Activated T-cell treated with anti-CD3 and anti-CD28 coated beads, Interleukin-2, amount 50 U/mL, for 24 hours (primary cell): Measurements from ENCODE around the gene STK11.

Experiments
- DNase-seq: peaks from one replicate; pipeline ENCODE4 v3.0.0-alpha.2; 2020
- H3K27ac Mint-ChIP-seq: 2 replicates; pipeline ENCODE4 v1.8.0; 2020; ENCODE audit warnings: mild to moderate bottlenecking, mixed read lengths
- H3K27me3 Mint-ChIP-seq: 2 replicates; pipeline ENCODE4 v1.8.0; 2020; ENCODE audit warnings: mixed read lengths
- H3K36me3 Mint-ChIP-seq: 2 replicates; pipeline ENCODE4 v1.8.0; 2020; ENCODE audit warnings: low read depth, mixed read lengths
- H3K4me1 Mint-ChIP-seq: 2 replicates; pipeline ENCODE4 v1.8.0; 2020; ENCODE audit warnings: low read depth, mixed read lengths
- H3K4me3 Mint-ChIP-seq: 2 replicates; pipeline ENCODE4 v1.8.0; 2020; ENCODE audit warnings: mild to moderate bottlenecking, moderate library complexity, mixed read lengths
- H3K9me3 Mint-ChIP-seq: 2 replicates; pipeline ENCODE4 v1.8.0; 2020; ENCODE audit warnings: mixed read lengths

STK11 gene

DNA sequence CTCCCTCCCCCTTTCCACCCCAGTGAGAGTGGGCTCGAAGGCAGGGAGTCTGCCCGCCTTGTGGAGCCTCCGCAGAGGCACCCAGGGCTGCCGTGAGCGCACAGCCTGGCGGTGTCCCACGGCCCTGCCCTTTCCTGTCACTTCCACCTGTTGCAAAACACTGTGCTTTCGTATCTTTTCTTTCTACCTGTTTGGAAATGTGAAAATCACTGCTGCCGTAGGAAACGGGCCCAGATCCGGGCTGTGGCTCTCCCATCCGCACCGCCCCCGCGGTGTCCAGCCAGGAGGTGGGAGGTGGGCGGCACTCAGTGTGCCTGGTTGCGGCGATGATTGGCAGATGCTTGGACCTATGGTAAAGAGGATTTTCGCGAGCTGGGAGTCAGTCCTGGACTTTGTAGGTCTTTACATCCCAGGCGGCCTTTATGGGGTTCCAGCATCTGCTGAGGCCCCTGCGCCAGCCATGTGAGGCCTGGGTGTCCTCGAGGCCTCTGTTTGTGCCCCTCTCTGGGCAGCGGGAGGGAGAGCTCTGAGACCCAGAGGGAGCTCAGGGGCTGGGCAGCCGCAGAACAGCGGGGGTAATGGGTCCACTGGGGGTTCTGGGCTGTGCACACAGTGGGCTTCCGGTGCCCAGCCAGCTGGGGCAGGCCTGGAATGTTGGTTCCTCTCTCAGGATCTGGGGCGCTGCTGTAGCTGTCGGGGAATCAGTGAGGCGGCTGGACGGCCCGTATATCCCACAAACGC is 6.1 kb downstream of the STK11 start:
- DNase-seq, result no peak
- no peak overlapping the region for H3K4me3 Mint-ChIP-seq
- peak overlapping the region; percentile 63 for H3K27ac Mint-ChIP-seq
- peaks cover 48% of the 10 kb centered on the region for H3K4me1 Mint-ChIP-seq
- peaks cover 64% of the 10 kb centered on the region for H3K36me3 Mint-ChIP-seq
- no peaks in the 10 kb centered on the region for H3K9me3 Mint-ChIP-seq
- no peaks in the 10 kb centered on the region for H3K27me3 Mint-ChIP-seq

- Mint-ChIP-seq H3K27ac (peak overlapping the region; percentile 93), H3K36me3 (peaks cover 56% of the 10 kb centered on the region), H3K4me3 (peak overlapping the region; percentile 70), H3K4me1 (peaks cover 42% of the 10 kb centered on the region), H3K27me3 (no peaks in the 10 kb centered on the region), H3K9me3 (no peaks in the 10 kb centered on the region)
- DNase-seq, result peak; percentile 67
Measured at GRCh38 chr19:1213391-1214286, 8.1 kb downstream of the STK11 start.

DNA sequence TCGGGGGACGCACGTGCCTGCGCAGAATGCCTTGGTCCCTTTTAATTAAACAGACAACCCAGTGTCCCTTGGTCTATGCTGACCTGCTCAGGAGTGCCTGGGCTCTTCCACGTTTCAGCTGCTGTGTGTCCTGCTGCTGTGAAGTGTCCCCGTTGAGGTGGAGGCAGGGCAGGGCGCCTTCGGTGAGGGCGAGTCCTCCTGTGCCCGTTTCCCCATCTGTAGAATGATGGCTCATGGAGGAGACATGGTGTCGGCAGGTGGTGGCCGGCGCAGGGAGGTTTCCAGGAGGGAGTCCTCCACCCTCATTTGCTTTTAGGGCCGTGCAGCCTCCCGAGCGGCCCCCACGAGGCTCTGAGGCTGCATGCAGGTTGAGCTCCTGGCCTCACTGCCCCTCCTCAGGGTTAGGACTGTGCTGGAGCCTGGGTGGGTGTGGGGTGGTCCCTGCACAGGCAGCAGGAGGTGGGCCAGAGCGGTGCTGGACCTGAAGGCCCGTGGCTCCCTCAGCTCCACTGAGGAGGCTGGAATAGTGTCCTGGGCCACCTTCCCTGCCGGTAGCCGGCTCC is 8.8 kb downstream of the STK11 start:
- Mint-ChIP-seq H3K4me1 (peaks cover 38% of the 10 kb centered on the region), H3K9me3 (no peaks in the 10 kb centered on the region), H3K36me3 (peaks cover 52% of the 10 kb centered on the region), H3K27ac (peak overlapping the region; percentile 93), H3K4me3 (peak overlapping the region; percentile 70), H3K27me3 (no peaks in the 10 kb centered on the region)
- no peak for DNase-seq

DNA sequence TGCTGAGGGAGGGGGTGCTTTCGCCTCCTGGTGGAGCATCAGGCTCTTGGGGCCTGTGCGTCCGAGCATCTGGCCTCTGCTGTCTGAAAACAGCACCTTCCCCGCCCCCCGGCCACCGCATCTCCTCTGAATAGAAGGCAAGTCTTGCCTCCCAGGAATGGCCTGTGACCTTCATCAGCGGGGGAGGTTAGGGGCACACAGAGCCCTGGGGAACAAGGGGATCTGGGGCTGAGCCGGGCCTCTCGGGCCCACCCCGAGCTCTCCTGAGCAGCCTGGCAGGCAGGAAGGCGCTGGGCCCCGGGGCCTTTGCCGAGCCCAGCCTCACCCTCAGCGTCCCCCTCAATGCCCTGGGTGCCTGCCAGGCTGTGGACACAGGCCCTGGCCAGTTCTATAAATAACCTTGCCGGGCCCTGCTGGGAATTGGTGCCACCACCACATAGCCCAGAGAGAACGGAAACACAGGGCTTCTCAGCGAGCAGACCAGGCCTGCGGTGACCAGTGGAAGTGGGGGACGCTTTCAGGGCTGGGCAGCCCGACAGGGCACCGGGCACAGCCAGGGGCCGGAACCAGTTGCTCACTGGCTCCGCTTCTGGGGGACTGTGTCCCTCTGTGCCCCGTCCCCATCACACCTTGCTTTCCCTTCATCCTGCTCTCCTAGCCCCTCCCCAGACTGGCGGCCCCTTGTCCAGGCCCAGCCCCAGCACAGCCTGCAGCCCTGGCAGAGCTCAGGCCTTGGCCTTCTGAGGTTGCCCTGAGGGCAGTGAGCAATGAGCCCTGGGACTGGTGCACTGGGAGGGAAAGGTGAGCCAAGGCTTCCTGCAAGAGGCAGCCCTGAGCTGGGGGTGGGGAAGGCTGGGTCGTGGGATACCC is 9.5 kb downstream of the STK11 start:
- Mint-ChIP-seq H3K4me1 (peaks cover 32% of the 10 kb centered on the region), H3K27ac (no peak overlapping the region), H3K27me3 (no peaks in the 10 kb centered on the region), H3K9me3 (no peaks in the 10 kb centered on the region), H3K36me3 (peaks cover 47% of the 10 kb centered on the region), H3K4me3 (no peak overlapping the region)
- DNase-seq, result no peak

- no peak overlapping the region for H3K4me3 Mint-ChIP-seq
- no peaks in the 10 kb centered on the region for H3K27me3 Mint-ChIP-seq
- H3K4me1 Mint-ChIP-seq, result peaks cover 22% of the 10 kb centered on the region
- DNase-seq, result no peak
- peak overlapping the region; percentile 44 for H3K27ac Mint-ChIP-seq
- no peaks in the 10 kb centered on the region for H3K9me3 Mint-ChIP-seq
- H3K36me3 Mint-ChIP-seq, result peaks cover 40% of the 10 kb centered on the region
Measured at GRCh38 chr19:1216756-1217155, 11.2 kb downstream of the STK11 start.

- peak overlapping the region; percentile 40 for H3K27ac Mint-ChIP-seq
- H3K4me1 Mint-ChIP-seq, result peaks cover 22% of the 10 kb centered on the region
- DNase-seq, result no peak
- H3K27me3 Mint-ChIP-seq, result no peaks in the 10 kb centered on the region
- peaks cover 39% of the 10 kb centered on the region for H3K36me3 Mint-ChIP-seq
- H3K9me3 Mint-ChIP-seq, result no peaks in the 10 kb centered on the region
- no peak overlapping the region for H3K4me3 Mint-ChIP-seq
Measured at GRCh38 chr19:1217366-1217765, 11.8 kb downstream of the STK11 start.

GRCh38 chr19:1218751-1219567 is 13.4 kb downstream of the STK11 start:
- H3K27me3 Mint-ChIP-seq, result no peaks in the 10 kb centered on the region
- H3K36me3 Mint-ChIP-seq, result peaks cover 39% of the 10 kb centered on the region
- H3K4me1 Mint-ChIP-seq, result peaks cover 12% of the 10 kb centered on the region
- DNase-seq, result no peak
- H3K9me3 Mint-ChIP-seq, result no peaks in the 10 kb centered on the region
- no peak overlapping the region for H3K4me3 Mint-ChIP-seq
- H3K27ac Mint-ChIP-seq, result no peak overlapping the region

DNA sequence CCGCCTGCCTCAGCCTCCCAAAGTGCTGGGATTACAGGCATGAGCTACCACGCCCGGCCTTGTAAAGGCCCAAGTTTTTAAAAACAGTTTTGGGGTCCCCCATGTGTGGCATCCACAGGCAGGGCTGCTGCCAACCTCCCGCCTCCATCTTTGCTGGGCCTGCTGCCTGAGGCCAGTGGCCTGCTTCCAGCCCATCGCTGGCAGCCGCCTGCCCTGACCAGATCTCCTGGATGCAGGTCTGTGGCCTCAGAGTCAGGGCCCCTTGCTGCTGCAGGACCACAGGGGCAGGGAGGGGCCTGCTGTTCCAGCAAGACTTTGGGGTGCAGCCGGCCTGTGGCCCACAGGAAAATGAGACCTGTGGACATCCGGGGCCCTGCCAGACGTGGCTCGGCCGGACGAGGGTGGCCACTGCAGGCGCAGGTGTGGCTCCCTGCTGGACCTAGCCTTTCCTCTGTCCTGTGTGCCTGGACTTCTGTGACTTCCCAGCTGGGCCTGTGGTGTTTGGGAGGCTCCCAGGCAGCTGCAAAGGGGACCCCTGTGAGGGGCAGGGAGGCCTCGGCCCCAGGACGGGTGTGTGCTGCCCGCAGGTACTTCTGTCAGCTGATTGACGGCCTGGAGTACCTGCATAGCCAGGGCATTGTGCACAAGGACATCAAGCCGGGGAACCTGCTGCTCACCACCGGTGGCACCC is 14.4 kb downstream of the STK11 start:
- peaks cover 34% of the 10 kb centered on the region for H3K36me3 Mint-ChIP-seq
- H3K4me1 Mint-ChIP-seq, result peaks cover 8% of the 10 kb centered on the region
- no peaks in the 10 kb centered on the region for H3K9me3 Mint-ChIP-seq
- no peaks in the 10 kb centered on the region for H3K27me3 Mint-ChIP-seq
- no peak for DNase-seq
- no peak overlapping the region for H3K4me3 Mint-ChIP-seq
- no peak overlapping the region for H3K27ac Mint-ChIP-seq

DNA sequence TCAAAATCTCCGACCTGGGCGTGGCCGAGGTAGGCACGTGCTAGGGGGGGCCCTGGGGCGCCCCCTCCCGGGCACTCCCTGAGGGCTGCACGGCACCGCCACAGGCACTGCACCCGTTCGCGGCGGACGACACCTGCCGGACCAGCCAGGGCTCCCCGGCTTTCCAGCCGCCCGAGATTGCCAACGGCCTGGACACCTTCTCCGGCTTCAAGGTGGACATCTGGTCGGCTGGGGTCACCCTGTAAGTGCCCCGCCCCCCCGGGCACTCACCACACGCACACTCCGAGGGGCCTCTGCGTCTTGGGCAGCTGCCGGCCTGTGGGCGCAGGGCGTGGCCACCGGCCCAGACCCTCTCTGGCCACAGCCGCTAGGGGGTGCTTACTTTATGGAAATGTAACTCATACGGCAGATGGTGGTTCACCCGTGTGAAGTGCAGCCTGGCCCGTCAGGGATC is 14.9 kb downstream of the STK11 start:
- no peak overlapping the region for H3K4me3 Mint-ChIP-seq
- no peak for DNase-seq
- H3K4me1 Mint-ChIP-seq, result peaks cover 8% of the 10 kb centered on the region
- H3K9me3 Mint-ChIP-seq, result no peaks in the 10 kb centered on the region
- peaks cover 33% of the 10 kb centered on the region for H3K36me3 Mint-ChIP-seq
- H3K27ac Mint-ChIP-seq, result no peak overlapping the region
- H3K27me3 Mint-ChIP-seq, result no peaks in the 10 kb centered on the region

- no peak for DNase-seq
- Mint-ChIP-seq H3K4me3 (no peak overlapping the region), H3K36me3 (peaks cover 28% of the 10 kb centered on the region), H3K27me3 (no peaks in the 10 kb centered on the region), H3K4me1 (peaks cover 4% of the 10 kb centered on the region), H3K9me3 (no peaks in the 10 kb centered on the region), H3K27ac (no peak overlapping the region)
Measured at GRCh38 chr19:1220976-1221903, 15.7 kb downstream of the STK11 start.

DNA sequence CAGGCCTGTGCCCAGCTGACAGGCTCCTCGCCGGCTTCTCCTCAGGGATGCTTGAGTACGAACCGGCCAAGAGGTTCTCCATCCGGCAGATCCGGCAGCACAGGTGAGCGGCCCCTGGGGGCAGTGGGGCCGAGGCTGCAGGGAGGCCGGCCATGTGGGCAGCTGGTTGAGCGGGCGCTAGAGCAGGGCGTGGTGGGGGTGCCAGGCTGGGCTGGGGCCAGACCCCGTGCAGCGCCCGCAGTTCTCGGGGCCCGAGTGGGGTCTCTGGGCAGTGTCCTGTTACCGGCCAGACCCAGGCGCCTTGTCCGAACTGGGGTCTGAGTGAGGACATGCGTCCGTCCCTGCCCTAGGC is 16.3 kb downstream of the STK11 start:
- H3K27me3 Mint-ChIP-seq, result no peaks in the 10 kb centered on the region
- H3K9me3 Mint-ChIP-seq, result no peaks in the 10 kb centered on the region
- H3K4me3 Mint-ChIP-seq, result no peak overlapping the region
- peaks cover 2% of the 10 kb centered on the region for H3K4me1 Mint-ChIP-seq
- no peak overlapping the region for H3K27ac Mint-ChIP-seq
- DNase-seq, result no peak
- peaks cover 23% of the 10 kb centered on the region for H3K36me3 Mint-ChIP-seq

DNA sequence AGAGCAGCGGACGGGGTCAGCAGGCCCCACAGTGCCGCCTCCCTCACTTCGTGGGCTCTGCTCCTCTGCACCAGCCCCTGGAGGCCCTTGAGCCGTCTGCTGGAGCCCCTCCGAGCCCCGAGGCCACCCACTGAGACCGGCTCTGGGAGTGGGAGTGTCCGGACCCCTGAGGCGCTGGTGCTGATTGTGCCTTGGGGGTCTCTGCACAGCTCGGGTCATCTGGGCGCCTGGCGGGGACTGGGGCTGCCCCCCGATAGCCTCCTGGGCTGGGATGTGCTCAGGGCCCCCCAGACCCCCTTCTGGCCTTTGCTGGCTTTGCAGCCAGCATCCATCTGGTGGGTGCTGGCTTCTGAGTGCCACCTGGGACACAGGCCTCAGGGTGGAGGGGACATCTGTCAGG is 16.8 kb downstream of the STK11 start:
- Mint-ChIP-seq H3K27ac (no peak overlapping the region), H3K36me3 (peaks cover 24% of the 10 kb centered on the region), H3K9me3 (no peaks in the 10 kb centered on the region), H3K4me1 (no peaks in the 10 kb centered on the region), H3K27me3 (no peaks in the 10 kb centered on the region), H3K4me3 (no peak overlapping the region)
- no peak for DNase-seq
